DOHH2 (cell line): ENCODE measurements around the gene LPA.
A peak's percentile ranks its signal among the peaks of the same experiment; 100 is the strongest.

Experiments
- CTCF ChIP-seq: fragments of 200-600 bp; sonication (generic); IDR thresholded peaks from one replicate; pipeline ENCODE4 v1.5.1; 2014; ENCODE audit warnings: antibody characterized with exemption, mild to moderate bottlenecking, low read depth, low read length; ENCODE audit not compliant: poor library complexity, severe bottlenecking
- EZH2phosphoT487 ChIP-seq: fragments of 200-600 bp; sonication (generic); IDR thresholded peaks from 2 replicates; pipeline ENCODE4 v1.6.1; 2017; ENCODE audit warnings: borderline replicate concordance, mild to moderate bottlenecking, antibody characterized with exemption, low read length, moderate library complexity, mixed read lengths

GRCh38 chr6:160520043-160520904 is 143.8 kb downstream of the LPA start:
- TF ChIP-seq CTCF: peak; percentile 26
- TF ChIP-seq EZH2phosphoT487: no peak
